GM10248 (cell line): Measurements from ENCODE around the gene LAIR2.
A peak's percentile ranks its signal among the peaks of the same experiment; 100 is the strongest.

Experiments
- CTCF ChIA-PET: fragments of 300-600 bp; sonication (Branson Sonifier 250); formaldehyde crosslinking; extraction: SDS; loops from one replicate; lab custom pipeline; 2021; ENCODE audit warnings: antibody characterized with exemption; lab: Yijun Ruan, JAX
- POLR2A ChIA-PET: fragments of 350-650 bp; sonication (Branson Sonifier 250); formaldehyde crosslinking; extraction: SDS; loops from one replicate; lab custom pipeline; 2020; ENCODE audit warnings: antibody characterized with exemption; lab: Yijun Ruan, JAX
- DNase-seq: peaks from one replicate; pipeline ENCODE4 v3.0.0; 2012; ENCODE audit errors: extremely low spot score
- TF ChIP-seq, protein P1 (sequence below): IDR thresholded peaks from 2 replicates; pipeline ENCODE4 v1.5.1; 2012; ENCODE audit warnings: mild to moderate bottlenecking, low read depth; ENCODE audit errors: extremely low read depth, missing control alignments, control extremely low read depth

LAIR2 gene

DNA sequence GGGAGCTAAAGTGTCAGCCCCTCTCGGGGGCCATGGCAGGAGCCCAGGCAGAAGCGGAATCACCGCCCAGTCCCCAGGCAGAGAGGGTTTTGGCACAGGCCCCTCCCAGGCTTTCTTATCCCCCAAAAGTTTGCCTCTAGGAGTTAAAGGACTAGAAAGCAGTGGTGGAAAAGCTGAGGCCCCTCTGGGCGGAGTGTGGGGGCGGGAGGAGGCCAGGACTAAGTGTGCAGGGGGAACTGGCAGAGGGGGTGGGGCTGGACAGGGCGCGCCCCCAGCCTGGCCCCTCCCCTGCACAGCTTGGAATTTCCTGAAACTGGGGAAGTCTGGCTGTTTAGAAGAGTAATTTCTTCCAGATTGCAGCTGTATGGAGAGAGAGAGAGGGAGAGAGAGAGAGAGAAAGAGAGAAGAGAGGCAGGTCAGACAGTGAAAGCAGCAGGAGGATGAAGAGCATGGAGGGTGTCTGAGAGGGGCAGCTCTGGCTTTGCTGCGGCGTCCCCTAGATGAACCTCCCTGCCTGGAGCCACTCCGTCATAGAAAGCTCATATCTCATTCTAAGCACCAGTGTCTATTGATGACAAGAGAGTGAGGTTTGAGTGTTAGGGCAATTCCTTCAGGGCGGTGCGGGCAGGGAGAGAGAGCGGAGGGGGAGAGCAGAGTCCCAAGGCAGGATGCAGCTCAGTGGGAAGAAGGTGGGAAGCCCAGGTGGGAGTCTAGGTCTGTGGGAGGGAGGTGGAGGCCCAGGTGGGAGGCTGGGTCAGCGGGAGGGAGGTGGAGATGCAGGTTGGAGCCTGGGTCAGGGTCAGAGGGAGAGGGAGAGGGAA is 29.4 kb upstream of the LAIR2 start, which contains the start of gene CDC42EP5:
TSS of gene CDC42EP5 (minus strand) at position 226 of the 821 bp plus-strand sequence. CDS start 7,749 bp downstream, outside the sequence.
- TF ChIP-seq, protein P1, sequence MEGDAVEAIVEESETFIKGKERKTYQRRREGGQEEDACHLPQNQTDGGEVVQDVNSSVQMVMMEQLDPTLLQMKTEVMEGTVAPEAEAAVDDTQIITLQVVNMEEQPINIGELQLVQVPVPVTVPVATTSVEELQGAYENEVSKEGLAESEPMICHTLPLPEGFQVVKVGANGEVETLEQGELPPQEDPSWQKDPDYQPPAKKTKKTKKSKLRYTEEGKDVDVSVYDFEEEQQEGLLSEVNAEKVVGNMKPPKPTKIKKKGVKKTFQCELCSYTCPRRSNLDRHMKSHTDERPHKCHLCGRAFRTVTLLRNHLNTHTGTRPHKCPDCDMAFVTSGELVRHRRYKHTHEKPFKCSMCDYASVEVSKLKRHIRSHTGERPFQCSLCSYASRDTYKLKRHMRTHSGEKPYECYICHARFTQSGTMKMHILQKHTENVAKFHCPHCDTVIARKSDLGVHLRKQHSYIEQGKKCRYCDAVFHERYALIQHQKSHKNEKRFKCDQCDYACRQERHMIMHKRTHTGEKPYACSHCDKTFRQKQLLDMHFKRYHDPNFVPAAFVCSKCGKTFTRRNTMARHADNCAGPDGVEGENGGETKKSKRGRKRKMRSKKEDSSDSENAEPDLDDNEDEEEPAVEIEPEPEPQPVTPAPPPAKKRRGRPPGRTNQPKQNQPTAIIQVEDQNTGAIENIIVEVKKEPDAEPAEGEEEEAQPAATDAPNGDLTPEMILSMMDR = no peak
- POLR2A ChIA-PET = interaction anchor here (0.7 kb wide), 2 partner anchors 10 to 934 kb away, joined by 3 to 6 read pairs; partner anchors contain the start of genes LENG9 and UBE2S
- DNase-seq = no peak
- CTCF ChIA-PET = interaction anchor here (0.7 to 2.0 kb wide), 7 partner anchors 8 to 667 kb away, joined by 3 to 13 read pairs (median 3); no protein-coding TSS in a partner anchor

DNA sequence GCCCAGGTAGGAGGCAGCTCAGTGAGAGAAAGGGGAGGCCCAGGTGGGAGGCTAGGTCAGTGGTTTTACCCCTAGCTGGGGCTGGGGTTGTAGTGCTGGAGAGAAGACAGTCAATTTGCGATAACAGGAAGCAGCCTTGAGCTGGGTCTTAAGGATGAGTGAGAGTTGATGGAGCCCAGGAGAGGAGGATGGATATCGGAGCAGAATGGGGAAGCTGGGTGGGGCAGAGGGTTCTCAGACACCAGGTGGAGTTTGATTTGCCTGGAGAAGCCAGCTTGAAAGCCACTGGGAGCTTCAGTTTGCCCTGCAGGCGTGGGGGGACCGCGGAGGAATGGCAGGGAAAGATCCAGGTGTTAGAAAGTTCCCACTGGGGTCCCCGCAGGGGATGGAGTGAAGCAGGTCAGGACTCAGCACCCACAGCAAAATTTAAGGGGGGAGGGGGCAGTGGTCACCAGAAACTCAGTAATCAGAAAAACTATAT is 28.7 kb upstream of the LAIR2 start:
- TF ChIP-seq, protein P1 = no peak
- ChIA-PET POLR2A (interaction anchor here (0.7 kb wide), 1 partner anchor 934 kb away, joined by 6 read pairs; the partner anchor contains the start of gene UBE2S), CTCF (interaction anchor here (1.1 to 2.0 kb wide), 5 partner anchors 21 to 667 kb away, joined by 3 to 13 read pairs (median 3); no protein-coding TSS in a partner anchor)
- no peak for DNase-seq

DNA sequence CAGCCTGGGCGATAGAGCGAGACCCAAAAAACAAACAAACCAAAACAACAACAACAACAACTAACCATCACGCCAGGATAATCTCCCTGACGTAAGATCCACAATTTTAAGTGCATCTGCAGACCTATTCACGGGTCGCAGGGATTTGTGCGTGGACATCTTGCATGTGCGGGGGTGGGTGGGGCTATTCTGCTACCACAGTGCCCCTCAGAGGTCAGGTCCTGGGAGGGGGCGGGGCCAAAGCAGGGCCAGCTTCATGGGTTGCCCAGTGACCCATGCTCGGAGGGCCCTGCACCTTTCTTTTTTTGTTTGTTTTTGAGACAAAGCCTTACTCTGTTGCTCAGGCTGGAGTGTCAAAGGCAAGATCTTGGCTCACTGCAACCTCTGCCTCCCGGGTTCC is 26.9 kb upstream of the LAIR2 start:
- TF ChIP-seq, protein P1 = no peak
- POLR2A ChIA-PET = no interaction called here
- CTCF ChIA-PET = interaction anchor here (0.7 kb wide), 1 partner anchor 199 kb away, joined by 3 read pairs; no protein-coding TSS in a partner anchor

DNA sequence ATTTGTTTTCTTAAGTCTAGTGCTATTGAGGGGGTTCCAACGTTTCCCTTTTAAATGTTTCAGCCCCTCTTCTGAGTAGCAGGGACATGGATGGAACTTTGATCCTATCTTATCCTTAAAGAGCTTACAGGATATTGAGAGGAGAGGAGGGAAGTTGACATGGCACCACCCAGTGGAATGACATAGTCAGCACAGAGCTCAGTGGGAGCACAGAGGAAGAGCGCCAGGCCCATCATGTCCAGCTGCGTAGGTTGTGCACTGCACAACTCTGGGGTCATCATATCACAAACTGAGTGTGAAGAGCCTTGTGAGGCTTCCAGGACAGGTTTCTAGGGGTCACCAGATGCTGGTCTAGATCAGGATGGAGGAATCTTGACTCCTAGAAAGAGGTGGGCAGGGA is 25.0 kb upstream of the LAIR2 start:
- DNase-seq = no peak
- POLR2A ChIA-PET = no interaction called here
- CTCF ChIA-PET = interaction anchor here (0.8 to 6.6 kb wide), 12 partner anchors 8 to 1026 kb away, joined by 3 to 129 read pairs (median 6); no protein-coding TSS in a partner anchor
- TF ChIP-seq, protein P1 = peak; percentile 3

More for the DNA sequence above, 26.9 kb upstream of the LAIR2 start:
- DNase-seq = no peak

DNA sequence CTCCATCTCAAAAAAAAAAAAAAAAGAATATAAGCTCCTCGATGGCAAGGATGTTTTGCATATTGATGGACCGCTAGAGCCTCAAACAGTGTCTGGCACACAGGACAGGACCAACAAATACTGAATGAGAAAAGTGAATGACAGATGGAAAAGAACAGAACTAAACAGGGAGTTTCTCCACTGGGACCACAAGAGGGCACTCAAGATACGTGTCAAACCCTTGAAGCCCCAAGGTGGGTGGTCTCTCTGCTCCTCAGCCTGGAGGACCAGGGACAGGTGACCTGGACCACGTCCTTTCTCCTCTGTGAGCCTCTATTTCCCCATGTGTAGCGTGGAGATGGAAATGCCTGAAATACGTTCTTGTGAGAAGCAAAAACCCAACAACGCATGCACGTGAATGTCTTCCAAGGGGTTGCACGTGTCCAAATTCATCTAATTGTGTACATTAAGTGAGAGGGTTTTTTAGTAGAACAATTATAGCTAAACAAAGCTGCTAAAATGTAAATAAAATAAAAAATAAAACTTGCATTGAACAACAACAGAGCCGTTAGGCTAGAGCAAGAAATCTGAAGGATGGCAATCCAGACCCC is 23.9 kb upstream of the LAIR2 start:
- ChIA-PET POLR2A (no interaction called here), CTCF (interaction anchor here (0.7 to 6.6 kb wide), 19 partner anchors 9 to 823 kb away, joined by 3 to 129 read pairs (median 5); no protein-coding TSS in a partner anchor)
- TF ChIP-seq, protein P1 = peak; percentile 72
- peak; percentile 50 for DNase-seq

DNA sequence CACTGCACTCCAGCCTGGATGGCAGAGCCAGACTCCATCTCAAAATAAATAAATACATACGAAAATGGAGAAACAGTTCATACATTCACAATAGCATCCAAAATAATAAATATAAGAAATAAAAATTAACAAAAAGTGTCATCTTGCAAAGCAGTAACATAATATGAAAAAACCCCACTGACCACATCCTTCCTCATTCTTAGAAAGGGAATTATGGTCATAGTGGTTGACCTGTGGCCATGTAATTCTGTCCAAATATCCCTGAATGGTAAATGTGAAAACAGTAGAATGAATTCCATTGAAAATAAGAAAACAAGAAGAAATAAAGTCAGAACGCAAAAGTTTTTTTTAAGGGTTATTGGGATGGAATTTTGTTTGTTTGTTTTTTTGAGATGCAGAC is 22.6 kb upstream of the LAIR2 start:
- CTCF ChIA-PET = interaction anchor here (1.0 to 6.6 kb wide), 12 partner anchors 10 to 653 kb away, joined by 3 to 129 read pairs (median 10); no protein-coding TSS in a partner anchor
- TF ChIP-seq, protein P1 = no peak
- DNase-seq = no peak
- POLR2A ChIA-PET = no interaction called here
